A673 (cell line): ENCODE data around the gene MBNL2. TPM values are rescaled to one million over a fixed set of nuclear protein-coding genes. Genes with fewer than 3 reads are reported as not detected.

Experiments used
- BruUV-seq: library from RNA; stranded (reverse); fragments of 400-500 nt; replicated peaks from 2 replicates; lab custom pipeline; 2021; lab: Mats Ljungman, UMichigan
- CTCF ChIA-PET: fragments of 300-600 bp; sonication (Branson Sonifier 250); formaldehyde crosslinking; loops from one replicate; lab custom pipeline; 2022; ENCODE audit warnings: antibody characterized with exemption; lab: Charles Lee
- POLR2A ChIA-PET: fragments of 300-600 bp; sonication (Branson Sonifier 250); formaldehyde crosslinking; loops from one replicate; lab custom pipeline; 2022; ENCODE audit warnings: antibody characterized with exemption; ENCODE audit not compliant: low non-redundant PET; lab: Charles Lee
- DNase-seq: peaks from one replicate; pipeline ENCODE4 v3.0.0-alpha.2; 2015; ENCODE audit warnings: low spot score
- H3K27ac ChIP-seq: fragments of 200-600 bp; sonication (generic); 2 replicates; pipeline ENCODE4 v1.5.1; 2016; ENCODE audit warnings: mixed run types, low read depth, mild to moderate bottlenecking, mixed read lengths, antibody characterized with exemption, low read length; ENCODE audit not compliant: poor library complexity, severe bottlenecking
- H3K27me3 ChIP-seq: fragments of 200-600 bp; sonication (generic); replicated peaks from 2 replicates; pipeline ENCODE4 v1.6.1; 2017; ENCODE audit warnings: mixed run types, low read depth, mild to moderate bottlenecking, mixed read lengths, antibody characterized with exemption, low read length; ENCODE audit not compliant: insufficient read depth, poor library complexity
- H3K36me3 ChIP-seq: fragments of 200-600 bp; sonication (generic); 2 replicates; pipeline ENCODE4 v1.6.1; 2016; ENCODE audit warnings: mixed run types, mild to moderate bottlenecking, mixed read lengths, antibody characterized with exemption, low read length; ENCODE audit not compliant: insufficient read depth, poor library complexity, severe bottlenecking
- H3K4me1 ChIP-seq: fragments of 200-600 bp; sonication (generic); 2 replicates; pipeline ENCODE4 v1.6.1; 2017; ENCODE audit warnings: mixed run types, mild to moderate bottlenecking, mixed read lengths, antibody characterized with exemption, low read length; ENCODE audit not compliant: insufficient read depth, poor library complexity, severe bottlenecking
- H3K4me3 ChIP-seq: fragments of 200-600 bp; sonication (generic); 2 replicates; pipeline ENCODE4 v1.5.1; 2016; ENCODE audit warnings: low read depth, mixed run types, mild to moderate bottlenecking, mixed read lengths, low read length; ENCODE audit not compliant: poor library complexity, severe bottlenecking
- H3K9me3 ChIP-seq: fragments of 200-600 bp; sonication (generic); 2 replicates; pipeline ENCODE4 v1.6.1; 2016; ENCODE audit warnings: mixed run types, low read depth, mild to moderate bottlenecking, mixed read lengths, antibody characterized with exemption, low read length; ENCODE audit not compliant: poor library complexity, severe bottlenecking
- CTCF ChIP-seq: fragments of 300-800, 200-600 bp; sonication (generic); conservative IDR thresholded peaks from 2 replicates; pipeline ENCODE4 v1.5.1; 2017; ENCODE audit warnings: low read depth, mild to moderate bottlenecking, antibody characterized with exemption, low read length, moderate library complexity, mixed read lengths
- EZH2 ChIP-seq: fragments of 200-600 bp; sonication (generic); IDR thresholded peaks from 2 replicates; pipeline ENCODE4 v1.6.1; 2017; ENCODE audit warnings: borderline replicate concordance, low read depth, mild to moderate bottlenecking, mixed read lengths, antibody characterized with exemption, low read length; ENCODE audit not compliant: poor library complexity, severe bottlenecking
- intact Hi-C: fragments of 100-400 bp; cut with micrococcal nuclease; formaldehyde crosslinking; loops from one replicate; pipeline ENCODE4 v1.10.0; 2022; ENCODE audit not compliant: unreplicated experiment
- total RNA-seq: library from RNA; stranded (reverse); gene quantifications from 2 replicates; pipeline ENCODE4 v1.2.3, GENCODE V29; 2021

MBNL2 gene
- total RNA-seq, 1 experiment from 2014 or later: 12.0 TPM

DNA sequence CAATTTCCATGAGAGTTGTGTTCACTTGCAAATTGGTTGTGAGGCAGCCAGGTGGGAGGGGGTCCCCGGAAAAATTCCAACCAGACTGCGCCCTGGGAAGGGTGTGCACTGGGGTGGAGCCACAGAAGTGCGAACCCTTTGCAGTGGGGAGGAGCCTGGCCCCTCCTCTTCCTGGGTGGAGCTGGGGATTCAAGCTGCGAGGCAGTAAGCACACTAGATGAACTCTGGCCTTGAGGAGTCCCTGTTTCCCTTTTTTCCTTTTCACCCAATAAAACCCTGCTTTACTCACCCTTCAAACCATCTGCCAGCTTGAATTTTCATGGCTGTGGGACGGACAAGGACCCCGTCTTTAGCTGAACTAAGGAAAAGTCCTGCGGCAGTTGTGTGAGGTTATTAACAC, 31.0 kb upstream of the MBNL2 start:
- Histone ChIP-seq H3K4me3 (no peak overlapping the region), H3K36me3 (no peaks in the 10 kb centered on the region), H3K27ac (no peak overlapping the region), H3K27me3 (peaks cover 11% of the 10 kb centered on the region), H3K9me3 (no peaks in the 10 kb centered on the region), H3K4me1 (no peaks in the 10 kb centered on the region)
- TF ChIP-seq EZH2: no peak
- no peak for TF ChIP-seq CTCF
- ChIA-PET POLR2A (no interaction called here), CTCF (interaction anchor here (1.0 kb wide), 1 partner anchor 81 kb away, joined by 3 read pairs; no protein-coding TSS in a partner anchor)
- intact Hi-C loops: no loop called here
- BruUV-seq: no TSS peak
- no peak for DNase-seq

DNA sequence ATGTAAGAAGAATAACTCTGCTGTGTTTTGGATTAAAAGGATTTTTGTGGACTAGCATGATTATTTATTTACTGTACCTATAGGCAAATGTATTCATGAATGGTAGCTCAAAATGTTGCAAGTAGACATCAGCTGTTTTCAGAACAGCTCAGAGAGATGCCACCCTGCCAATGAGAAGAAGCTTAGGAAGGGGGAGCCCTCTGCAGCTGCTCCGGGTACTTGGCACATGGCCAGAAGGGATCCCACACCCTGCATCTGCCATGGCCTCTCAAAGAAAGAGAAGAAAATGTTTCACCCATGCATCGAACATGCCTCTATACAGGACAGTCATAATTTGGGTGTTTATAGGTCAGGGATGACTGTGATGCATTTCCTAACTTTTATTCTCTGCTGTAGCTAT, 30.5 kb upstream of the MBNL2 start:
- ChIA-PET POLR2A (no interaction called here), CTCF (interaction anchor here (1.0 kb wide), 1 partner anchor 82 kb away, joined by 3 read pairs; no protein-coding TSS in a partner anchor)
- no peak overlapping the region for H3K4me3 ChIP-seq
- H3K27me3 ChIP-seq: peaks cover 15% of the 10 kb centered on the region
- no peaks in the 10 kb centered on the region for H3K36me3 ChIP-seq
- no peak for DNase-seq
- no peaks in the 10 kb centered on the region for H3K4me1 ChIP-seq
- no peaks in the 10 kb centered on the region for H3K9me3 ChIP-seq
- no peak overlapping the region for H3K27ac ChIP-seq
- intact Hi-C loops: no loop called here
- TF ChIP-seq EZH2: no peak
- no peak for TF ChIP-seq CTCF
- BruUV-seq: no TSS peak

- BruUV-seq: no TSS peak
- H3K27ac ChIP-seq: no peak overlapping the region
- H3K4me1 ChIP-seq: no peaks in the 10 kb centered on the region
- intact Hi-C loops: no loop called here
- no peak for DNase-seq
- POLR2A ChIA-PET: no interaction called here
- no peaks in the 10 kb centered on the region for H3K9me3 ChIP-seq
- H3K4me3 ChIP-seq: no peak overlapping the region
- H3K27me3 ChIP-seq: peaks cover 21% of the 10 kb centered on the region
- CTCF ChIA-PET: no interaction called here
- TF ChIP-seq CTCF (no peak), EZH2 (no peak)
- no peaks in the 10 kb centered on the region for H3K36me3 ChIP-seq
Measured at GRCh38 chr13:97192166-97192565, 30.0 kb upstream of the MBNL2 start.
